Stimulated activated naive CD8-positive, alpha-beta T cell treated with anti-CD3 and anti-CD28 coated beads, Interleukin-15, Interleukin-2, amounts not matched to agents 100 ng/mL and 50 ng/mL, for 24 hours (primary cell): ENCODE results near the gene MYO1G.

ENCODE experiments used
- H3K27ac Mint-ChIP-seq: one replicate; pipeline ENCODE4 v1.8.0; 2021; ENCODE audit warnings: mild to moderate bottlenecking, mixed read lengths
- H3K27me3 Mint-ChIP-seq: one replicate; pipeline ENCODE4 v1.8.0; 2021; ENCODE audit warnings: mixed read lengths
- H3K36me3 Mint-ChIP-seq: one replicate; pipeline ENCODE4 v1.8.0; 2021; ENCODE audit warnings: low read depth, mixed read lengths
- H3K4me1 Mint-ChIP-seq: one replicate; pipeline ENCODE4 v1.8.0; 2021; ENCODE audit warnings: low read depth, mixed read lengths
- H3K4me3 Mint-ChIP-seq: one replicate; pipeline ENCODE4 v1.8.0; 2021; ENCODE audit warnings: mild to moderate bottlenecking, mixed read lengths
- H3K9me3 Mint-ChIP-seq: one replicate; pipeline ENCODE4 v1.8.0; 2021; ENCODE audit warnings: mixed read lengths

The MYO1G gene

DNA sequence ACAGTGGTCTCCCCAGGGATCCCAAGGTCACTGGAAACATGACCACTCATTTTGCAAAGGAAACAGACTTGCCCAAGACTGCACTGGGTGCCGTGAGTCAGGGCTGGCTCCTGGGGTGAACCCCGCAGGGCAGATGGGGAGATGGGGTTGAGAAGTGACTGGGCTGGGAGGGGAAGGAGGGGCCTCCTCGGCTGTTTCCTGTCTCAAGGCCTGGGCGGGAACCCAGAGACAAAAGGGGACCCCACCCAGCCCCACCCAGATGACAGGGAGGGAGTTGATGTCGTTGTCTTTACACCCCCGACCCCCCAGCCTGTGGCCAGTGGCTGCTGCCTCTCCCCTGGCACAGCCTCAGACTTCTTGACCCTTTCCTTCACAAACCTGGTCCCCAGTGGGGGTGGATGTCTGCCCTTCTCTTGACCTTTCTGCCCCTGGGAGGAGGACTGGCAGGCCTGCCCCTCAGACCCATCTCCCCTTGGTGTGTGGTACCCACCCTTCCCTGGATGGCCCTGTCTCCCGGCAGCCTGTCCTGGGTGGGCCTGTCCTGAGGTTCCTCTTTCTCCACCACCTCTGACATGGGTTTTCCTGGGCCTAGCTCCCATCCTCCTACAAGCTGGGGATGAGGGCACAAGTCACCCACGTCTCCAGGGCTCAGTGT is 1.4 kb downstream of the MYO1G start:
- H3K27me3 Mint-ChIP-seq, result no peaks in the 10 kb centered on the region
- H3K4me3 Mint-ChIP-seq, result peak overlapping the region; percentile 99
- peak overlapping the region; percentile 100 for H3K27ac Mint-ChIP-seq
- H3K9me3 Mint-ChIP-seq, result no peaks in the 10 kb centered on the region
- peaks cover 72% of the 10 kb centered on the region for H3K36me3 Mint-ChIP-seq
- H3K4me1 Mint-ChIP-seq, result peaks cover 73% of the 10 kb centered on the region

DNA sequence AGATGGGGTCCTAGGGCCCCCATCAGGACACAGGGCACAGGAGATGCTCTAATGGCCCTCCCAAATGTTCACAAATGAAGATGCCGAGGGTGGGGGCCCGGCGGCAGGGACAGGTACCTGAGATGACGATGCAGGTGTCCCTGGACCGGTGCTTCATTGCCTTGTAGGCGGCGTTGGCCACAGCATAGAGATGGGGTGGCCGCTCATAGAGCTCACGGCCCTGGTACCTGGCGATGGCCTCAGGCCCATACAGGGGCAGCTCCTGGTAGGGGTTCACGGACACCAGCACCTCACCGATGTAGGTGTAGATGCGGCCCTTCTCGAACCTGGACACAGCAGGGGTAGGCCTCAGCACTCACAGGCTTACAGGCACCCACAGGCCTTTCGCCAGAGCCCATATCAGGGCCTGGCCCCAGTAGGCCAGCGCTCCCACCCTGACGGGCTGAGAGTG is 2.0 kb downstream of the MYO1G start:
- H3K4me3 Mint-ChIP-seq, result peak overlapping the region; percentile 99
- no peaks in the 10 kb centered on the region for H3K9me3 Mint-ChIP-seq
- peak overlapping the region; percentile 86 for H3K27ac Mint-ChIP-seq
- peaks cover 72% of the 10 kb centered on the region for H3K4me1 Mint-ChIP-seq
- peaks cover 74% of the 10 kb centered on the region for H3K36me3 Mint-ChIP-seq
- no peaks in the 10 kb centered on the region for H3K27me3 Mint-ChIP-seq

DNA sequence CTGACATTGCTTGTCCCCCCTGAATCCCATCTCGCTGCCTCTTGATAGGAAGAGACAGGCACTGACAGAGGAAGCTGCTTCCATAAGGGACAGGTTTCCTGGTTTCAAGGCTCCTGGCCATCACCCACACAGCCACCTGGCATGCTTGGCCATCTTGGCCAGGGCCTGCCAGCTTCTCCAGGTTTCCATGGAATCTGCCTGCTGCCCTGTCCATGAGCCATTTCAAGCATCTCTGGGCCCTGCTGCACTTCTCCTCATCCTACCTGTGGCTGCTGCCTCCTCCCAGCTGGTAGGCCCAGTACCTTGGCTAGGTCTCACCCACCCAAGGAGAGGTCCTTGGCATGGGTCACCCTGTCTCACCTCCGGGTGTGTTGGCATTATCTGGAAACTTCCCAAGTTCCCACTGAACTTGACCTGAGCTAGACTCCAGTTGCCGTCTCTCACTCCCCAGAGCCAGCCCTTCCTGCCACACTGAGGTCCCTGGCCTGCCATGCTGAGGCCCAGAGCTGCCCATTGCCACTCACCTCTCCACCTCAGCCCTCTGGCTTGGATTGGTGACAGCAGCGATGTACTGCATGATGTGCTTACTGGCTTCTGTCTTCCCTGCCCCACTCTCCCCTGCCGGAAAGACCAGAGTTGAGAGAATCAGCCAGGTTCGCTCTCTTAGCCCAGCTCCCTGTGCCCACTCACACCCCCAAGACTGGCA is 2.6 kb downstream of the MYO1G start:
- Mint-ChIP-seq H3K27ac (peak overlapping the region; percentile 86), H3K4me3 (peak overlapping the region; percentile 99), H3K36me3 (peaks cover 76% of the 10 kb centered on the region), H3K4me1 (peaks cover 69% of the 10 kb centered on the region), H3K9me3 (no peaks in the 10 kb centered on the region), H3K27me3 (no peaks in the 10 kb centered on the region)

DNA sequence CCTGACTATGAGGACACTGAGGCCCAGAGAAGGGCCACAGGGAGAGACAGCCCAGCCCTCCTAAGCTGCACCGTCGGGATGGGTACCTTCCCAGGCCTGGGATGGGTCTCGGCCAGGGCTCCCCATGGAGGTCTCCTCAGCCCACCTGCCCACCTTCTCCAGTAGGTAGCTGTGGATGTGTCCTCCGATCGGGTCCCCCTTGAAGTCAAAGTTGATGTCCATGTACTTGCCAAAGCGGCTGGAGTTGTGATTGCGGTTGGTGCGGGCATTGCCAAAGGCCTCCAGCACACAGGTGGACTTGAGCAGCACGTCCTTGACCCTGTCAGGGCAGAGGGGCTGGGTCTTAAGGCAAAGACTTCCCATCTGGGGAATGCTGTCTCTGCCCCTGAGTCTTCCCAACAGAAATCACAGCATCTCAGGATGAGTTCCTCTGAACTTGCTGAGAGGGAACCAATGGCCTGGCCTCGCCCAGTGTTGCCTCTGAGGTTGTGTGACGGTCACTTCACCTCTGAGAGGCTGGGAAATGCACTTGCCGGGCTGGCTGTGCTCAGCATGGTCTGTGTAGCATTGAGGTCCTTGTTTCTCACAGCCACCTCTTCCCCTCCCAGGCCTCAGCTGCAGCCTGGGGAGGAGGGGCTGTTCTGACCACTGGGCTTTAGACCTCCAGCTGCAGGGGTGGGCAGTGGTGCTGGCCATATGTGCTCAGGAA is 3.3 kb downstream of the MYO1G start:
- H3K36me3 Mint-ChIP-seq, result peaks cover 83% of the 10 kb centered on the region
- peak overlapping the region; percentile 84 for H3K27ac Mint-ChIP-seq
- no peaks in the 10 kb centered on the region for H3K9me3 Mint-ChIP-seq
- peak overlapping the region; percentile 99 for H3K4me3 Mint-ChIP-seq
- H3K27me3 Mint-ChIP-seq, result no peaks in the 10 kb centered on the region
- peaks cover 65% of the 10 kb centered on the region for H3K4me1 Mint-ChIP-seq

DNA sequence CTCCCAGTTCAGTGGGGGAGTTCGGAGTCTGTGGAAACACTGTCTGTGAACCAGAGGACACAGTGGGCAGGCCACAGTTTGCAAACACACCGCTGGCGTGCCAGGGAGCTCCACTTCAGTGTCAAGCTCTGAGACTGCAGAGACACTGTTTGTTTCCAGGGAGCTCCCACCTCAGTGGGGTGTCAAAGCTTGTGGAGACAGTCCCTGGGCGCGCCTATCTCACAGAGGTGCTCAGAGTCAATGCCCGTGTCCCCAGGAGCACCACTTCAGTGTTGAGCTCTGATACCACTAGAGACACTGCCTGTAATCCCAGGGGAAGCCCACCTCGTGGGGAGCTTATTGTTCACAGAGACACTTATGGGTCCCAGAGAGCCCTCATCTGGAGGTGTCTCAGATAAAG is 4.3 kb downstream of the MYO1G start:
- peak overlapping the region; percentile 75 for H3K27ac Mint-ChIP-seq

DNA sequence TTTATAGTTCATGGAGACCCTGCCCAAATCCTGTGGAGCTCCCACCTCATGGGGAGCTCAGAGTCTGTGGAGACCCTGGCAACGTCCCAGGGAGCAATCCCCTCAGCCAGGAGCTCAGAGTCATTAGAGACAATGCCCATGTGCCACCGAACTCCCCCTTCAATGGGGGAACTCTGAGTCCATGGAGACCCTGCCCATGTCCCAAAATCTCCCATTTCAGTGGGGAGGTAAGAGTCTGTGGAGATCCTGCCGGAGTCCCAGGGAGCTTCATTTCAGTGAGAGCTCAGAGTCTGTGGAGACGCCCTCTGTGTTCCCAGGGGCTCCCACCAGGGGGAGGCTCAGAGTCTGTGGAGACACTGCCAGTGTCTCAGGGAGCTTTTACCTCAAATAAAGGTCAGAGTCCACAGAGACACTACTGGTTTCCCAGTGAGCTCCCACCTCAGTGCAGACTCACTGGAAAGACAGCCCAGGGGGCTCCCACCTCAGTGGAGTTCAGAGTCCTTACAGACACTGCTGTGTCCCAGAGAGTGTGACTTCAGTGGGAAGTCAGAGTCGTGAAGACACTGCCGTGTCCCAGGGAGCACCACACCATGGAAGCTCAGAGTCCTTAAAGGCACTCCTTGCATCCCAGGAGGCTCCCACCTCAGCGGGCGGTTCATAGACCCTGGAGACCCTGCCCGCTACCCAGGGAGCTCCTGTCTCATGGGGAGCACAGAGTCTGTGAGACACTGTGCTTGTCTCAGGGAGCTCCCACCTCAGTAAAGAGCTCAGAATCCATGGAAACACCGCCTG is 5.0 kb downstream of the MYO1G start:
- peaks cover 86% of the 10 kb centered on the region for H3K36me3 Mint-ChIP-seq
- peak overlapping the region; percentile 75 for H3K27ac Mint-ChIP-seq
- no peaks in the 10 kb centered on the region for H3K9me3 Mint-ChIP-seq
- H3K4me3 Mint-ChIP-seq, result peak overlapping the region; percentile 17
- peaks cover 50% of the 10 kb centered on the region for H3K4me1 Mint-ChIP-seq
- no peaks in the 10 kb centered on the region for H3K27me3 Mint-ChIP-seq

More for the DNA sequence above, 4.3 kb downstream of the MYO1G start:
- Mint-ChIP-seq H3K9me3 (no peaks in the 10 kb centered on the region), H3K36me3 (peaks cover 88% of the 10 kb centered on the region), H3K27me3 (no peaks in the 10 kb centered on the region), H3K4me3 (peak overlapping the region; percentile 99), H3K4me1 (peaks cover 56% of the 10 kb centered on the region)

DNA sequence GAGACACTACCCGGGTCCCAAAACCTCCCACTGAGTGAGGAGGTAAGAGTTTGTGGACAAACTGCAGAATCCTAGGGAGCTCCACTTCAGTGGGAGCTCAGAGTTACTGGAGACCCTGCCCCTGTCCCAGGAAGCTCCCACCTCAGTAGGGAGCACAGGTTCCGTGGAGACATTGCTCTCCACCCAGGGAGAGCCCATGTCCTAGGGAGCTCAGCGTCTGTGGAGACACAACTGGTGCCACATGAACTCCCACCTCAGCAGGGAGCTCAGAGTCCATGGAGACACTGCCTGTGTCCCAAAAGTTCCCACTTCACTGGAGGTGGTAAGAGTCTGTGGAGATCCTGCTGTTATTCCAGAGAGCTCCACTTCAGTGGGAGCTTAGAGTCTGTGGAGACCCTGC is 6.3 kb downstream of the MYO1G start:
- Mint-ChIP-seq H3K36me3 (peaks cover 85% of the 10 kb centered on the region), H3K4me1 (peaks cover 54% of the 10 kb centered on the region), H3K9me3 (no peaks in the 10 kb centered on the region), H3K27ac (peak overlapping the region; percentile 66), H3K27me3 (no peaks in the 10 kb centered on the region), H3K4me3 (no peak overlapping the region)

DNA sequence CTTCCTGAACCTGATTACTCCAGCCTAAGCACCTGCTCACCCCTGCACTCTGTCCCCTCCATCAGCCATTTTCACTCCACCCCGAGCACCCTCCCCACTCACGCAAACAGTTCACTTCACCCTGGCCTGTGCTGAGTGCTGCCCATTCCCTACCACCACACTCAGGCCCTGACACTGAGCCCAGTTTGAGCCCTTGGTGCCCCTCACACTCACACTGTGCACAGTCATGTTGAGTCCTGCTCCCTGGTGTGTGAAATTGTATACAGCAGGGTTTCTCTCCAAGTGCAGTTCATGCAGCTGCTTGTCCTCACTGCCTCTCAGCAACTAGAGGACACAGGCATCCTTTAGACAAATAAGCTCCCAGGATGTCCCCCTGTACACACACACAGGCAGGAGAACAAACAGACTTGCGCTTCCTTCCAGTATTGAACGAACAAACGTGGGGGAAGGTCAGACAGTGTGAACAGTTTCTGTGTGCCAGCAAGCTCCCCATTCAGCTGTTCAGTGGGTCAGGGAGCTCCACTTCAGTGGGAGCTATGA is 6.8 kb downstream of the MYO1G start:
- H3K4me3 Mint-ChIP-seq, result peak overlapping the region; percentile 5
- H3K27me3 Mint-ChIP-seq, result no peaks in the 10 kb centered on the region
- peaks cover 82% of the 10 kb centered on the region for H3K36me3 Mint-ChIP-seq
- H3K9me3 Mint-ChIP-seq, result no peaks in the 10 kb centered on the region
- peaks cover 51% of the 10 kb centered on the region for H3K4me1 Mint-ChIP-seq
- H3K27ac Mint-ChIP-seq, result peak overlapping the region; percentile 66

DNA sequence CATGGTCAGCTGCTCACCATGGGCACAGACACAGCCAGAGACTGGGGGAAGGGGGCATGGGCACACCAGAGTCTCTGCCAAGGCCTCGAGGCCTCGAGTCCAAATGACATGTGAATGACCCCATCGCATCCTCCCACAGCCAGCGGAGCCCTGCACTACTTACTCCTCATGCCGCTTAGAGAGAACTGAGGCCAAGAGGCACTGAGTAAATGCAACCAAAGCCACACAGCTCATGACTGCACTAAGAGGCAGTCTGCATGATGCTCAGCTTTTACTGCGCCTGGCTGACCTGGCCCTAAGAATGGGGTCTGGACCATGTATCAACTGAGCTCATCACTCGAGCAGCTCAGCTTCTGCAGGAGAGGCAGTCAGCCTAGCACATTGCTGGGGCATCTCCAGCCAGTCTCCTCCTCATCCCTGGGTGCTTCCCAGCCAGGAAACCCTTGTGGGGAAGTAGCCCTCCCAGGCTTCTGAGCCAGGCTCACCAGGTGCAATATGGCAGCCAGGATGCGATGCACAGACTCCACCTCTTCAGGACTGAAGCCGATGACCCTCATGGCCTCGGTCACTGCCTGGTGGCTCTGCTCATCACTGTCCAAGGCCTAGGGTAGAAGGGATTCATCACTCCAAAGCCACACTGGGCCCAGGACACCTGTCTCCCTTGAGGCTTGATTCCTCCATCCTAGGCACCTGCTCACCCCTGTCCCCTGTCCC is 7.5 kb downstream of the MYO1G start:
- no peak overlapping the region for H3K4me3 Mint-ChIP-seq
- no peaks in the 10 kb centered on the region for H3K27me3 Mint-ChIP-seq
- H3K36me3 Mint-ChIP-seq, result peaks cover 83% of the 10 kb centered on the region
- peaks cover 49% of the 10 kb centered on the region for H3K4me1 Mint-ChIP-seq
- peak overlapping the region; percentile 66 for H3K27ac Mint-ChIP-seq
- H3K9me3 Mint-ChIP-seq, result no peaks in the 10 kb centered on the region

DNA sequence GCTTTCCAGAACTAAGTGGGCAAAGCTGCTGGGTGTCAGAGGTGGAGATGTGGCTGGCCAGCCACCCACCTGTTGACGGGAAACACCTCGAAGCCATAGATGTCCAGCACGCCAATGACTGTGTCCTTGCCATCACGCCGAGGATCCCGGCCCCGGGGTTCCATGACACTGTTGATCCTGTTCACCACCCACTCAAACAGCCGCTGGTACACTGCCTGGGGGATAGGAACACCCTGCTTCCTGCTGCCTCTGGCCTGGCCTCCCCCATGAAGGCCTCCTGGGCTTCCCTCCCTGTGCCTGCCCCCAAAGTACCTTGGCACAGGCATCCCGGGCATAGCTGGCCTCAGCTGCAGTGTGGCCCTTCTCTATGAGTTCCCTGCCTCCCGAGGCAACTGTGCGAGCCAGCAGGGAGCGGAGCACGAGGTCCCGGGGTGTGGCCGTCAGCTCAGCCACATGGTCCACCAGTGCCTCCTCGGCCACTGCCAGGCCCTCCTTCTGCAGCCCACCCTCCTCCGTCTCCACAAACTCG is 8.2 kb downstream of the MYO1G start:
- no peaks in the 10 kb centered on the region for H3K27me3 Mint-ChIP-seq
- H3K36me3 Mint-ChIP-seq, result peaks cover 85% of the 10 kb centered on the region
- peaks cover 41% of the 10 kb centered on the region for H3K4me1 Mint-ChIP-seq
- H3K4me3 Mint-ChIP-seq, result no peak overlapping the region
- H3K27ac Mint-ChIP-seq, result peak overlapping the region; percentile 31
- no peaks in the 10 kb centered on the region for H3K9me3 Mint-ChIP-seq

DNA sequence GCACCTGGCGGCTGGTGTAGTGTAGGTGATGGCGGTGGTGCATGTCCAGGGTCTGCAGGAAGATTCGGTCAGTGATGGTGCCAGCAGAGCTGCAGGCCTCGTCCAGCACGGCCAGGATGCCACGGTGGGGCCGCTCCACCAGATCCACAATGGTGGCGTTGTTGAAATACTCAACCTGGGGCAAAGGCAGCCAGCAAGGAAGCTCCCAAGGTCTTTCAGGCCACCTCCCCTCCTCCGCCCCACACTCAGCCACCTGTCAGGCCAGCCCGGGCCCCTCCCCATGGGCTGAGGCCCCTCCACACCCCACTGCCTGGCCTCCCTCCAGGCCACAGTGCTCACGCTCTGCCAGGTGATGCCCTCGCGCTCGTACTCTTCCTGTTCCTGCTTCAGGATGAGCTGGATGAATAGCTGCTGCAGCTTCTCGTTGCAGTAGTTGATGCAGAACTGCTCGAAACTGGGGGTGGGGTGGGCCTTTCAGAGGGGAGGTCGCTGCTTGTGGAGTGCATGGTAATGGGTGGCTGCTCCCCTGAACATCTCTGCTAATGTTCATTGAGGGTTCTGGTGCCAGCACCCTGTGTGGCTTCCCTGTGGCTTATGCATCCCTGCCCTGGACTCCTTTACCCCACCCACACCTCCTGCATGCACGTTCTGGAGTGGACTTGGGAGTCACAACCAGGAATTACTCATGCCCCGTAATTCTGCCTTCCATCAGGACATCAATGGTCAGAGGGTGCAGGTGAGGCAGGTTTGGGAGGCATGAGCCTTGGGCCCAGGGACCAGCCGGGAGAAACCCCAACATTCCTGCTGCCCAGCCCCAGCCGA is 8.9 kb downstream of the MYO1G start:
- H3K36me3 Mint-ChIP-seq, result peaks cover 86% of the 10 kb centered on the region
- H3K4me3 Mint-ChIP-seq, result no peak overlapping the region
- peaks cover 34% of the 10 kb centered on the region for H3K4me1 Mint-ChIP-seq
- no peaks in the 10 kb centered on the region for H3K9me3 Mint-ChIP-seq
- H3K27me3 Mint-ChIP-seq, result no peaks in the 10 kb centered on the region
- H3K27ac Mint-ChIP-seq, result peak overlapping the region; percentile 67

DNA sequence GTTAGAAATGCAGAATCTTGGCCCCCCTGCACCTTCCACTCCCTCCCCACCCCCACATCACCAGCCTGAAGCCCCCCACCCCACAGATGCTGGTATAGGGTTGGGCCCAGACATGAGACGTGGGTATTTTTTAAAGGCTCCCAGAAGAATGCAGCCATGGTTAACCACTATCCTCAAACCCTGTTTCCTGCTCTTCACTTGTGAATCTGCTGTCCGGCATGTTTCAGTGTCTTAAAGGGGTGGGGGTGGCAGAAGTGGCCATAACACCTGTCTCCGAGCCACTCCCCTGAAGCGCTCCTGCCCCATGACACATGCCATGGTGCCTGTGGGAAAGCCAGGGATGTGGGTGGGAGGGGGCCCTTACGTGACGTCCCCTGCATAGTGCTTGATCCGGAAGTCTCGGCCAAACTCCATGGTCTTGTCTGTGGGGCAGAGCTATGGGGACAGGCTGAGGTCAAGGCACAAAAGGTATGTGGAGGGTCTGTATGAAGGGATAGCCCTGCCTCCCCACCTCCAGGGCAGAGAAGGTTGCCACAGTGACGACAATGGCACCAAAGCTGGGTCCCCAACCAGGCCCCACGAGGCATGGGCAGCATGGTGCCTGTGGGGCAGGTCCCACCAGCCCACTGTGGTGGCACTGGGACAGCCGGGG is 9.6 kb downstream of the MYO1G start:
- Mint-ChIP-seq H3K36me3 (peaks cover 83% of the 10 kb centered on the region), H3K9me3 (no peaks in the 10 kb centered on the region), H3K4me3 (no peak overlapping the region), H3K27me3 (no peaks in the 10 kb centered on the region), H3K4me1 (peaks cover 31% of the 10 kb centered on the region), H3K27ac (peak overlapping the region; percentile 8)
